A673 (cell line): ENCODE results near the gene PLEKHS1. TPM values are rescaled to one million over a fixed set of nuclear protein-coding genes. Genes with fewer than 3 reads are reported as not detected.
A peak's percentile ranks its signal among the peaks of the same experiment; 100 is the strongest.

Experiments
- BruUV-seq: library from RNA; stranded (reverse); fragments of 400-500 nt; replicated peaks from 2 replicates; lab custom pipeline; 2021; lab: Mats Ljungman, UMichigan
- CTCF ChIA-PET: fragments of 300-600 bp; sonication (Branson Sonifier 250); formaldehyde crosslinking; loops from one replicate; lab custom pipeline; 2022; ENCODE audit warnings: antibody characterized with exemption; lab: Charles Lee
- POLR2A ChIA-PET: fragments of 300-600 bp; sonication (Branson Sonifier 250); formaldehyde crosslinking; loops from one replicate; lab custom pipeline; 2022; ENCODE audit warnings: antibody characterized with exemption; ENCODE audit not compliant: low non-redundant PET; lab: Charles Lee
- DNase-seq: peaks from one replicate; pipeline ENCODE4 v3.0.0-alpha.2; 2015; ENCODE audit warnings: low spot score
- H3K27ac ChIP-seq: fragments of 200-600 bp; sonication (generic); 2 replicates; pipeline ENCODE4 v1.5.1; 2016; ENCODE audit warnings: mixed run types, low read depth, mild to moderate bottlenecking, mixed read lengths, antibody characterized with exemption, low read length; ENCODE audit not compliant: poor library complexity, severe bottlenecking
- H3K27me3 ChIP-seq: fragments of 200-600 bp; sonication (generic); replicated peaks from 2 replicates; pipeline ENCODE4 v1.6.1; 2017; ENCODE audit warnings: mixed run types, low read depth, mild to moderate bottlenecking, mixed read lengths, antibody characterized with exemption, low read length; ENCODE audit not compliant: insufficient read depth, poor library complexity
- H3K36me3 ChIP-seq: fragments of 200-600 bp; sonication (generic); 2 replicates; pipeline ENCODE4 v1.6.1; 2016; ENCODE audit warnings: mixed run types, mild to moderate bottlenecking, mixed read lengths, antibody characterized with exemption, low read length; ENCODE audit not compliant: insufficient read depth, poor library complexity, severe bottlenecking
- H3K4me1 ChIP-seq: fragments of 200-600 bp; sonication (generic); 2 replicates; pipeline ENCODE4 v1.6.1; 2017; ENCODE audit warnings: mixed run types, mild to moderate bottlenecking, mixed read lengths, antibody characterized with exemption, low read length; ENCODE audit not compliant: insufficient read depth, poor library complexity, severe bottlenecking
- H3K4me3 ChIP-seq: fragments of 200-600 bp; sonication (generic); 2 replicates; pipeline ENCODE4 v1.5.1; 2016; ENCODE audit warnings: low read depth, mixed run types, mild to moderate bottlenecking, mixed read lengths, low read length; ENCODE audit not compliant: poor library complexity, severe bottlenecking
- H3K9me3 ChIP-seq: fragments of 200-600 bp; sonication (generic); 2 replicates; pipeline ENCODE4 v1.6.1; 2016; ENCODE audit warnings: mixed run types, low read depth, mild to moderate bottlenecking, mixed read lengths, antibody characterized with exemption, low read length; ENCODE audit not compliant: poor library complexity, severe bottlenecking
- EZH2 ChIP-seq: fragments of 200-600 bp; sonication (generic); IDR thresholded peaks from 2 replicates; pipeline ENCODE4 v1.6.1; 2017; ENCODE audit warnings: borderline replicate concordance, low read depth, mild to moderate bottlenecking, mixed read lengths, antibody characterized with exemption, low read length; ENCODE audit not compliant: poor library complexity, severe bottlenecking
- intact Hi-C: fragments of 100-400 bp; cut with micrococcal nuclease; formaldehyde crosslinking; loops from one replicate; pipeline ENCODE4 v1.10.0; 2022; ENCODE audit not compliant: unreplicated experiment
- total RNA-seq: library from RNA; stranded (reverse); gene quantifications from 2 replicates; pipeline ENCODE4 v1.2.3, GENCODE V29; 2021
- TF ChIP-seq, protein P1 (sequence below): fragments of 300-800, 200-600 bp; sonication (generic); conservative IDR thresholded peaks from 2 replicates; pipeline ENCODE4 v1.5.1; 2017; ENCODE audit warnings: low read depth, mild to moderate bottlenecking, antibody characterized with exemption, low read length, moderate library complexity, mixed read lengths

The PLEKHS1 gene
- total RNA-seq, 1 experiment from 2014 or later, result not detected

DNA sequence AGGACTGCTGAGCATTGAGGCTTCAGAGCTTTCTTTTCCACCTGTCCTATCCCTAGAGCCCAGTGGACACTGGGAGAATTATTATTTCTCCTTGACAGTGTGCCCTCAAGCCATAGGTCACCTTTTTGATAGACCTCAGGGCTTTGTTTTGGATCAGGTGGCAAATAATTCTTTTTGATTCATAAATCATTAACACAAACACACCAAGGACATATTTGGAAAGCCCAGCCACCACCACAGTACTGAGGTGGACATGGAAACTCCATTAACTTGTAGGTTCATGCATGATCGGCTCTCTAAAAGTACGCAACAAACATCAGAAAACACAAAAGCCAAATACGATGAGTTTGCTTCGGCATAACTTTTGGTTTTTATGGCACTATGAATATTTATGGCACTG is 17.8 kb upstream of the PLEKHS1 start:
- ChIA-PET POLR2A (no interaction called here), CTCF (no interaction called here)
- no peaks in the 10 kb centered on the region for H3K27me3 ChIP-seq
- H3K9me3 ChIP-seq, result no peaks in the 10 kb centered on the region
- no TSS peak for BruUV-seq
- H3K4me3 ChIP-seq, result no peak overlapping the region
- peaks cover 33% of the 10 kb centered on the region for H3K4me1 ChIP-seq
- DNase-seq, result no peak
- no peak overlapping the region for H3K27ac ChIP-seq
- intact Hi-C loops, result no loop called here
- TF ChIP-seq, protein P1, sequence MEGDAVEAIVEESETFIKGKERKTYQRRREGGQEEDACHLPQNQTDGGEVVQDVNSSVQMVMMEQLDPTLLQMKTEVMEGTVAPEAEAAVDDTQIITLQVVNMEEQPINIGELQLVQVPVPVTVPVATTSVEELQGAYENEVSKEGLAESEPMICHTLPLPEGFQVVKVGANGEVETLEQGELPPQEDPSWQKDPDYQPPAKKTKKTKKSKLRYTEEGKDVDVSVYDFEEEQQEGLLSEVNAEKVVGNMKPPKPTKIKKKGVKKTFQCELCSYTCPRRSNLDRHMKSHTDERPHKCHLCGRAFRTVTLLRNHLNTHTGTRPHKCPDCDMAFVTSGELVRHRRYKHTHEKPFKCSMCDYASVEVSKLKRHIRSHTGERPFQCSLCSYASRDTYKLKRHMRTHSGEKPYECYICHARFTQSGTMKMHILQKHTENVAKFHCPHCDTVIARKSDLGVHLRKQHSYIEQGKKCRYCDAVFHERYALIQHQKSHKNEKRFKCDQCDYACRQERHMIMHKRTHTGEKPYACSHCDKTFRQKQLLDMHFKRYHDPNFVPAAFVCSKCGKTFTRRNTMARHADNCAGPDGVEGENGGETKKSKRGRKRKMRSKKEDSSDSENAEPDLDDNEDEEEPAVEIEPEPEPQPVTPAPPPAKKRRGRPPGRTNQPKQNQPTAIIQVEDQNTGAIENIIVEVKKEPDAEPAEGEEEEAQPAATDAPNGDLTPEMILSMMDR, result no peak
- no peak for TF ChIP-seq EZH2
- H3K36me3 ChIP-seq, result peaks cover 19% of the 10 kb centered on the region

DNA sequence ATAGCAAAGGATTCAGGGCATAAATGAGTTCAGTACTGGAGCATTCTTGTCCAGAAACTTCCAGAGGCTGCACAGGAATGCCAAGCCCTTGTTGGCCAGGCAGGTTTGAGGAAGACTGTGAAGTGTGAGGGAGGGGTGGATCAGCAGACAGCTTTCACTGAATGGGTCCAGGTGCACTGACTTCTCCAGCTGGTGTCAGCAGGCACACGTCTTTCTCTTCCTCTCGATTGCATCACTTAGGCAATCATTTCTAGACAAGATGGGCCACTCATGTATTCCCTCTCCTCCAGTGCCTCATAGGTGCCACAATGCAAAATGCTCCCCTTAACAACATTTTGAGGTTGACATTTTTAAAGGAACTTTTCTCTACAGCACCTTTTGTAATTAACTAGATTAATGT is 15.6 kb upstream of the PLEKHS1 start:
- TF ChIP-seq, protein P1, result peak; percentile 34
- no peak for TF ChIP-seq EZH2
- no peaks in the 10 kb centered on the region for H3K27me3 ChIP-seq
- CTCF ChIA-PET, result no interaction called here
- H3K36me3 ChIP-seq, result no peaks in the 10 kb centered on the region
- intact Hi-C loops, result no loop called here
- DNase-seq, result peak; percentile 46
- H3K27ac ChIP-seq, result no peak overlapping the region
- no peaks in the 10 kb centered on the region for H3K9me3 ChIP-seq
- peaks cover 33% of the 10 kb centered on the region for H3K4me1 ChIP-seq
- POLR2A ChIA-PET, result no interaction called here
- BruUV-seq, result no TSS peak
- H3K4me3 ChIP-seq, result no peak overlapping the region

DNA sequence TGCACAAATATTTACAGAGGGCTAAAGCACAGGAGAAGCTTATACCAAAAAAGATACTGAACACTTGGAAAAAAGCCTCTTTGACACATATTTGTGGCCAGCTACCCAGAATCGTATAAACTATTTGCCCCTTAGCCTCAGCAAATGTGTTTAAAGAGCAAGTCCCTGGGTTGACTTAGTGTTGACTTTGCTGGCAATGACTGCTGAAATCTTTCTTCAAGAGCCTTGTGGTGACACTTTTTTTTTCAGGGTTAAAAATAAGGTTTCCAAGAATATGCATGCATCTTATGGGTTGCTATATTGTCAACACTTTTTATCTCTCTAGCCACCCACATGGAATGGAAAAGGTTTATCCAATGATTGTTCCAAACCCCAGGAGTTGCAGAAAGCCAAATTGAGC is 14.9 kb upstream of the PLEKHS1 start:
- intact Hi-C loops, result no loop called here
- ChIA-PET CTCF (no interaction called here), POLR2A (no interaction called here)

More for the DNA sequence above, 14.9 kb upstream of the PLEKHS1 start:
- H3K4me1 ChIP-seq, result peaks cover 33% of the 10 kb centered on the region
- TF ChIP-seq, protein P1, result no peak
- no peak for TF ChIP-seq EZH2
- no peaks in the 10 kb centered on the region for H3K36me3 ChIP-seq
- no peaks in the 10 kb centered on the region for H3K9me3 ChIP-seq
- DNase-seq, result no peak
- H3K27me3 ChIP-seq, result no peaks in the 10 kb centered on the region
- no peak overlapping the region for H3K4me3 ChIP-seq
- BruUV-seq, result no TSS peak
- H3K27ac ChIP-seq, result no peak overlapping the region
